Hippocampal formation (tissue), 2 donors: ENCODE data around the gene SLCO1C1.

Experiments used
- DNase-seq, 2 donors: peaks; one replicate each; lab custom pipeline; 2025; lab: John Stamatoyannopoulos, UW

Gene SLCO1C1

GRCh38 chr12:20798554-20798953 is 103.4 kb downstream of the SLCO1C1 start:
- DNase-seq = peak in 1 of 2 donors; percentile 59

GRCh38 chr12:20800160-20800559 is 105.0 kb downstream of the SLCO1C1 start:
- no peak for DNase-seq

- no peak for DNase-seq
These were observed 105.9 kb downstream of the SLCO1C1 start for GRCh38 chr12:20801035-20801434.
